HG03354 (cell line): ENCODE measurements around the gene CPNE5.

Experiments
- ATAC-seq: cut with Tn5 transposase; IDR thresholded peaks from one replicate; pipeline ENCODE4 v1.9.1; 2021; ENCODE audit warnings: mild to moderate bottlenecking; ENCODE audit not compliant: unreplicated experiment, poor library complexity, severe bottlenecking

Gene CPNE5

DNA sequence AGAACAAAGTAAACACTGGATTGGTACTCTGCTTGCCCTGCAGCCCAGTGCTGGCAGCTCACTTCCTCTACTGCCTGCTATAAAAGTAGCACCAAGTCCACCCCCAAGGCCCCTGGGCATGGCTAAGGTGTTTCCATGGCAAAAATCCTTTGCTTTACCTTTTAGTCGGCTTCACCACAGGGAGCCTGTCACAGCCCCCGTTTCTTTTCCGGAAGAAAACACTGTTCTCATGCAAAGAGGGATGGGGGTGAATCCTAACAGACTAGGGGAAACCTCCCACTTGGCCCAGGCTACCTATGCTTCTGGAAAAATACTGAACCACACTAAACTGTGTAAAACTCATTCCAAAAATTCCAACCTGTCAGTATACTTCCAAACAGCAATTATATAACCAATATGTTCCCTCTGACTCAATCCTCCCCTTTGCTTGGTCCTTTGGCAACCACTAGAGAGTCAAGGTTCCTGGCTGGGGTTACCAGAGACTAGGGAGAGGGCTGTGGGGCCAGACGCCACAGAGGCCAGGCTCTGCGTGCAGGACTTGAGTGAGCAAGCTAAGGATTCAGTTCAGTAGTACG is 19.2 kb upstream of the CPNE5 start:
- no peak for ATAC-seq

DNA sequence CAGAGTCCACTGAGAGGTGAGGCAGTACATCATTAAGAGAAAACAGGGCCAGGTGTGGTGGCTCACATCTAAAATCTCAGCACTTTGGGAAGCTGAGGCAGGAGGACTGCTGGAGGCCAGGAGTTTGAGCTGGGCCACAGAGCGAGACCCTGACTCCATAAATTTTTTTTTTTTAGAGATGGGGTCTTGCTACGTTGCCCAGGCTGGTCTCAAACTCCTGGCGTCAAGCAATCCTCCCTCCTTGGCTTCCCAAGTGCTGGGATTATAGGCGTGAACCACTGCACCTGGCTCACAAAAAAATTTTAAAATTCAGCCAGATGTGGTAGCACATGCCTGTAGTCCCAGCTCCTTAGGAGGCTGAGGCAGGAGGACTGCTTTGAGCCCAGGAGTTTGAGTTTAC is 18.1 kb upstream of the CPNE5 start:
- ATAC-seq = no peak

GRCh38 chr6:36856277-36856676 is 17.0 kb upstream of the CPNE5 start:
- no peak for ATAC-seq

- ATAC-seq = no peak
Observed at GRCh38 chr6:36855750-36856149, 16.5 kb upstream of the CPNE5 start.

DNA sequence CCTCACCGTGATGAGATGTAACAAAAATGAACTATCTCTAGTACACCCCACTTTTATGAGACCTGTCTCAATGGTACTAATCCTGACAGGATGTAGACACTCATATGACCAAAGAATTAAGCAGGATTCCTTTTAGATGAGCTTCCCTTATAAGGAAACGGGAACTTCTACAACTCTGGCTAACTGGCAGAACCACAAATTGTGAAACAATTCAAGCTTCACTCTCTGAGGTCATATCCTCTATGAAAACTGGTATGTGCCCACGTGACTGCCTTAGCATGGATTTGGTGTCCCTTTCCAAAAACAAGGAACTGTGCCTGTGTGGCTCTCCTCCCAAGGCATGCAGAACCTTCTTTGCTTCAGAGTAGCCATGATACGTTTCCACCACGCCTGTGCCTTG is 14.1 kb upstream of the CPNE5 start:
- ATAC-seq = no peak

GRCh38 chr6:36852481-36853147 is 13.4 kb upstream of the CPNE5 start:
- ATAC-seq = no peak

- ATAC-seq = no peak
Observed at GRCh38 chr6:36851626-36852025, 12.4 kb upstream of the CPNE5 start.

DNA sequence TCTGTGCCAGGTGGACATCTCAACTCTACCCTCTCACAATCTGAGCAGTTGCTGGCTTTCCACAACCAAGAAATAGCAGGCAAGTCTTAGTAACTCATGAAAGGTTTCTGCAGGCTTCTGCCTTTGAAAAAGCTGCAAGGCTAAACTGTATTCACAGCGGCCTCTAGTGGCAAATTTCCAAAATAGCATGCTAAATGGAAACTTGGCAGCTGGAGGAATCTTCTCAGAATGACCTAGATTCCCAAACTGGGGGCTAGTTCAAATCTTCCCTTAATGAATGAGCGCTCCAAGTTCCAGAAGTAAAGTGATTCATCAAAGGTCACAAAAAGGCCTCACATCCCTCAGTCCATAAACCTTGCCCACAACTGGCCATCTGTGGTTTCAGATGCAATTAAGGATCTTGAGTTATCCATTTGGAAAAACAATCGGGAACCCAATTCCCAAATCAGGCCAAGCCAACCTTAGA is 11.9 kb upstream of the CPNE5 start:
- ATAC-seq = no peak

DNA sequence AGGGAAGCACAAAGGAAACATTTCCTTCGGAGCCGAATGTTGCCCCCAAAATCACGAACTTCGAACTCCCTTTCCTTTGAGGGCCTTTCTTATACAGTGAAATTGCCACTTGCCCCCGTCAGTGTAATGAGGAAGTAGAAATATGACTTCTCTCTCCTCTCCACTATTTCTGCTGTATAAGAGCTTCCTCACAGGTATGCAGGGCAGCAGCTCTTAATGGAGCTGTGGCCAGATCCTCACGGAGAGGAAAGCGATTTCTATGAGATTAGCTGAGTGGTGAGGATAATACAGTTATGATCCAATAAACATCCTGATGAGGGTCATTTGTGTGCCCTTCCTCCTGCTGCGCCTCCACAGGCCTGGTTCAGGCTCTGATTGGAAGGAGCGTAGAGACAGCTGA is 10.8 kb upstream of the CPNE5 start:
- ATAC-seq = no peak

- no peak for ATAC-seq
Observed at GRCh38 chr6:36848658-36849441, 9.6 kb upstream of the CPNE5 start.

GRCh38 chr6:36847991-36848390 is 8.7 kb upstream of the CPNE5 start:
- no peak for ATAC-seq

DNA sequence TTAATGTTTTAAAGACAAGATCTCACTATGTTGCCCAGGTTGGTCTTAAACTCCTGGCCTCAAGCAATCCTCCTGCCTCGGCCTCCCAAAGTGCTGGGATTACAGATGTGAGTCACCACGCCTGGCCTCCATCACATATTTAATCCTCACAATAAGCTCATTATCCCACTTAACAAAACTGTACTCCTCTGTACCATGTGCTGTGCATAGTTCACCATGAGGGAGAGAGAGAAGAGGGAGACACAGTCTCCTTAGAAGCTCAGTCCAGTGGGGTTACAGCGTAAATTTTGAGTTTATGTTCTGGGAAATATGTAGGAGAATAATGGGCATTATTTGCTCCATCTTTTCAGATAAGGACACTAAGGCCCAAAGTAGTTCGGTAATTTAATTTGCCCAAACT is 7.9 kb upstream of the CPNE5 start:
- ATAC-seq = no peak

- ATAC-seq = no peak
Observed at GRCh38 chr6:36845233-36845632, 6.0 kb upstream of the CPNE5 start.

DNA sequence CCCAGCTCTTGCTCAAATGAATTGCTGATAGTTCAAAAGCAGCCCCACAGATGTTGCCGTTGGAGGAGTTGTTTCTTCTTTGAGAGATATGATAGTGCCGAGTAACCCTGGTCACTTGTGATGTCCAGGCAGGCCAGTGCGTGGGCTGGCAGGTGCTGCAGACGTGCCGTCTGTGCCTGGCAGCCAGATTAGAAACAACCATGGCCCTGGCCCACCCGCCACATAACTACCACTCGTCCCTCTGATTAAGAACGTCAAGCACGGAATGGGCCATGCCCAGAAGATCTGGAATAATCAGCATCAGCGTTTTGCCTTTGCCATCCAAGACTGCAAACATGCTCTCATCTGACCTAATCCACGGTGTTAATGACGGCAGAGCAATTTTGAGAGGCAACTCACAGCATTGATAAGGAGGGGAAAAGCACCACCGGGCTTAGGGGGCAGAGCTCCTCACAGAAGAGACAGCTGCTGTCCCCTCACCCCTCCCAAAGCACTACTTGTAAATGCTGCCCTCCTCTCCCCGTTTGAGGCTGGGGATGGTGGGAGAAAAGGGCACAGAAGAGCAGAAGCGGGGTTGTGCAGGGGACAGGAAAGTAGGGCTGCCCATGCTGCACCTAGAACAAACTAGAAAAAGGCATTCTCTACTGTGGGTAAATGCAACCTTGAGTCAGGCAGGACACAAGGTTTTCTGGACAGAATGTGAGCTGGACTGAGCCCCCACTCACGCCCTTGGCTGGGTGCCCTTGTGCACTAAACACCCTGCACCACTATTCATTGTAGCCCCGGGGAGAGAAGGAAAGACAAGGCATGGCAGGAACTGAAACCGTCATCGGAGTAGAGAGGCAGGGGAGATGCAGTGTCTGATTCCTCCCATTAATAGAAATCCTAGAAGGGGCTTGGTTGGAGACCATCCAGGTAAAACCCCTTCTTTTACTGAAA is 5.3 kb upstream of the CPNE5 start:
- no peak for ATAC-seq

DNA sequence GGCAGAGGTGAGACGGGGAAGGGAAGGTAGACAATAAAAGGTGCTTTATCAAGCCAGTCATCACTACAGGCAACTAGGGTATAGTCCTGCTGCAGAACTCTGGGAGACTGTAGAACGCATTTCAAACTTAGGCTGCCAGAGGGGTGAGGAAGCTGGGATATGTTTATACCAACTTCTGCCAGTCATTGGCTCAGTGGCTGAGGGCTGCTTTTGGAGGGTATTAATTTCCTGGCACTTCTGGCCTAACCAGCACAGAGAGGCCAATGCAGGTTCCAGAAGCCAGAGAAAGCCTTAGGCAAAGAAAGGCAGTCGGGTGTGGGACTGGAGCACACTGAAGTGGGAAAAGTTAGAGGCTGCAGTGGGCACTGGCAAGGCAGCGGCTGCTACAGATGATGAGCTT is 3.9 kb upstream of the CPNE5 start:
- ATAC-seq = no peak

DNA sequence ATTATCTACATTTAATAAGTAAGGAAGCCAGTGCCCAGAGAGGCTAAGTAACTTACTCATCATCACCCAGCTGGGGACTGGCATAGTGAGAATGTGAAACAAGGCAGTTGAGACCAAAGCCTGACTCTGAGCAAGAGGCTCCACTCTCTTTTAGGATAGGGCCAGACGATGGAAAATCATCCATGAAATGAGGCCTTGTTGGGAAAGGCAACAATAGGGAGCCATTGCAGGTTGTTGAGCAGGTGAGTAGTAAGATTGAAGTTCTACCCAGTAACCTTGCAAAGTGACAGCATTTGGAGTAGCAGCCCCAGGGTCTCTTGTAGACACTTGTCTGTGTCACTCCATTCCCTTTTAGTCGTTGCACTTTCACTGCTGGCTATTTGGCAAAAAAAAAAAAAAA is 2.5 kb upstream of the CPNE5 start:
- no peak for ATAC-seq

DNA sequence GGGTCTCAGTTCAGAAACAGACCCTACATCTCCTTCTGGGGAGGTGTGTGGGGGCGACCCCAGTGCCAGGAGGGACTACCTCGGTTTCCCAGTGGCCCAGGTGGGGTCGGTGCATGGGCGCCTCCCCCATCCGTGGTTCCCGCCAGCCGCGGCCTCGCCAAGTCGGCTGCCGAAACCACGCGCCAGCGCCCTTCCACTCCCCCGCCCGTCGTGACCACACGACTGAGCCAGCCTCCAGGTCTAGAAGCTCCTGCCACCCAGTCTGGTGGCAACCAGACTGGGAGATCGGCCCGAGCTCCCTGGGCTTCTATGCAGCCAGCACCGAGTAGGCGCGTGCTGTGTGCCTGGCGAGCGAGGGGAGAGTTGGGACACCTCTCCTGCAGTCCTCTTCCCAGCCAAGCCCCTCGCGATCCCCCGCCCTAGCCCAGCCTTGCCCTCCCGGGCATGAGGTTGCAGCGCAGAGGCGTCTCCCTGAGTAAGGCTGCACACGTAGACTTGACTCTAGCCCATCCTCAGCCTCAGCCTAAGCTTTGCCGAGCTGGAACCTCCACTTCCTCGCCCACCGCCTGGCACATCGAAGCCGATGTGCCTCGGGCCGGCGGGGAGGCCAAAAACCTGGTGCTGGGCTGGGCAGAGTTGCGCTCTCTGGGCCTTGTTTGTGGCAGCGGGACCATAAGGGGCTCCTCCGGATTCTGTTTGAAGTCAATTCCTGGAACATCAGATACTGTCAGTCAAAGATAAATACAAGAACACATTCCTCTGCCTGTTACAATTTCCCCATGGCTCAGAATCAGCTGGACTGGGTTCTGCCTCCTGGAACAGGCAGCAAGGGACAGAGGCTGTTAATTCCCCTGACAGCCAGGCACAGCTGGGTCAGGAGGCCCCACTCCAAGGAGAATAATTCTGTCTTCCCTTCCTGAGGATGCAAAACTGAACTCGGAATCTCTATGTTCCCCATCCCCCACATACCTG is 1.5 kb upstream of the CPNE5 start:
- ATAC-seq = no peak

- ATAC-seq = no peak
Observed at GRCh38 chr6:36839749-36840431, 646 bp upstream of the CPNE5 start.
